Loucy (cell line): ENCODE data around the gene ST3GAL2.

Source experiments
- H2AFZ ChIP-seq: fragments of 200-600 bp; sonication (generic); 2 replicates; pipeline ENCODE4 v1.6.0; 2016; ENCODE audit warnings: antibody characterized with exemption, mild to moderate bottlenecking, low read length, moderate library complexity
- H3F3A ChIP-seq: fragments of 200-600 bp; 2 replicates; pipeline ENCODE4 v1.6.0; 2016; ENCODE audit warnings: antibody characterized with exemption, low read depth, mild to moderate bottlenecking
- H3K27me3 ChIP-seq: fragments of 200-600 bp; sonication (generic); 2 replicates; pipeline ENCODE4 v1.6.1; 2014; ENCODE audit warnings: low read length, mild to moderate bottlenecking; ENCODE audit not compliant: insufficient read depth, poor library complexity, severe bottlenecking
- H3K36me3 ChIP-seq: fragments of 200-600 bp; sonication (generic); 2 replicates; pipeline ENCODE4 v1.6.1; 2016; ENCODE audit warnings: low read length; ENCODE audit not compliant: insufficient read depth
- H3K4me1 ChIP-seq: fragments of 200-600 bp; sonication (generic); 2 replicates; pipeline ENCODE4 v1.5.1; 2014; ENCODE audit warnings: low read length, mild to moderate bottlenecking; ENCODE audit not compliant: insufficient read depth, poor library complexity, severe bottlenecking
- H3K4me2 ChIP-seq: fragments of 200-600 bp; sonication (generic); 2 replicates; pipeline ENCODE4 v1.6.0; 2014; ENCODE audit warnings: antibody characterized with exemption, low read length, low read depth, mild to moderate bottlenecking; ENCODE audit not compliant: poor library complexity, severe bottlenecking
- H3K4me3 ChIP-seq: fragments of 200-600 bp; sonication (generic); 2 replicates; pipeline ENCODE4 v1.5.1; 2014; ENCODE audit warnings: low read length, mild to moderate bottlenecking, mixed read lengths; ENCODE audit not compliant: poor library complexity, severe bottlenecking
- H3K79me2 ChIP-seq: fragments of 200-600 bp; sonication (generic); 2 replicates; pipeline ENCODE4 v1.6.1; 2014; ENCODE audit warnings: low read length; ENCODE audit not compliant: insufficient read depth
- H3K9ac ChIP-seq: fragments of 200-600 bp; sonication (generic); 2 replicates; pipeline ENCODE4 v1.6.0; 2014; ENCODE audit warnings: mild to moderate bottlenecking, low read depth, low read length, moderate library complexity; ENCODE audit not compliant: poor library complexity, severe bottlenecking
- H3K9me2 ChIP-seq: fragments of 200-600 bp; sonication (generic); replicated peaks from 2 replicates; pipeline ENCODE4 v1.6.1; 2016; ENCODE audit warnings: low read depth, low read length, mixed read lengths
- H3K9me3 ChIP-seq: fragments of 200-600 bp; sonication (generic); 2 replicates; pipeline ENCODE4 v1.6.1; 2014; ENCODE audit warnings: mild to moderate bottlenecking, antibody characterized with exemption, low read length, low read depth; ENCODE audit not compliant: insufficient read depth
- H4K20me1 ChIP-seq: fragments of 200-600 bp; sonication (generic); 2 replicates; pipeline ENCODE4 v1.6.0; 2014; ENCODE audit warnings: antibody characterized with exemption, low read length, mild to moderate bottlenecking; ENCODE audit not compliant: insufficient read depth, poor library complexity, severe bottlenecking
- CTCF ChIP-seq: fragments of 200-600 bp; sonication (generic); conservative IDR thresholded peaks from 2 replicates; pipeline ENCODE4 v1.5.1; 2014; ENCODE audit warnings: mild to moderate bottlenecking, antibody characterized with exemption, low read length
- EZH2phosphoT487 ChIP-seq: fragments of 200-600 bp; IDR thresholded peaks from 2 replicates; pipeline ENCODE4 v1.6.1; 2018; ENCODE audit warnings: antibody characterized with exemption, mild to moderate bottlenecking, moderate library complexity, borderline replicate concordance

The ST3GAL2 gene

DNA sequence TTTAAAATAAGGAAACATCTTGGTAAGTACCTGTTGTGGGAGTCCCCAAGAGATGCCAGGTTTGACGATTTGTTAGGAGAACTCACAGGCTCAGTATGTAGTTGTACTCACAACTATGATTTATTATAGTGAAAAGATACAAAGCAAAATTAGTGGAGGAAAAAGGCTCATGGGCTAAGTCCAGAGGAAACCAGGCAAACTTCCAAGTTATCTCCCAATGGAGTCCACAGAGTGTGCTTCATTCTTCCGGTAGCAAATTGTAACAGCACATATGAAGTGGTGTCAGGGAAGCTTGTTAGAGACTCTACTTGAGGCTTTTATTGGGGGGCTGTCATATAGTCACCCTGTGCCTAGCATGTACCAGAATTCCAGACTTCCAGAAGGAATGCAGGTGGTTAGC lies 89.9 kb downstream of the ST3GAL2 start:
- no peak for TF ChIP-seq CTCF
- TF ChIP-seq EZH2phosphoT487 = no peak
- no peaks in the 10 kb centered on the region for H3K9me2 ChIP-seq
- peak overlapping the region; percentile 33 for H3K4me2 ChIP-seq
- H4K20me1 ChIP-seq = peaks cover 12% of the 10 kb centered on the region
- H3K36me3 ChIP-seq = peaks cover 5% of the 10 kb centered on the region; the same call in 1 of the 2 replicates
- H2AFZ ChIP-seq = no peak overlapping the region
- H3F3A ChIP-seq = no peaks in the 10 kb centered on the region
- H3K27me3 ChIP-seq = no peaks in the 10 kb centered on the region
- H3K9ac ChIP-seq = peak overlapping the region; percentile 20
- H3K4me1 ChIP-seq = peaks cover 17% of the 10 kb centered on the region
- no peak overlapping the region for H3K4me3 ChIP-seq
- H3K79me2 ChIP-seq = peaks cover 46% of the 10 kb centered on the region
- H3K9me3 ChIP-seq = no peaks in the 10 kb centered on the region

DNA sequence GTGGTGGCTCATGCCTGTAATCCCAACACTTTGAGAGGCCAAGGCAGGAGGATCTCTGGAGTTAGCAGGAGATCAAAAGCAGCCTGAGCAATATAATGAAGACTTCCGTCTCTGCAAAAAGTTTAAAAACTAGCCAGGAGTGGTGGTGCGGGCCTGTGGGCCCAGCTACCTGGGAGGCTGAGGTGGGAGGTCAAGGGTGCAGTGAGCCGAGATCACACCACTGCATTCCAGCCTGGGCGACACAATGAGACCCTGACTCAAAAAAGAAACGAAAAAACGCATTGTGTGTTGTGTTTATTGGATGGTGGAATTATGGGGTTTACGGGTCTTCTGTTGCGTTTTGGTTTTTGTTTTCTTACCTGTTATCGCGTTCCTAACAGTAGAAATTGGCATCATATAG lies 93.1 kb downstream of the ST3GAL2 start:
- H3K79me2 ChIP-seq = peaks cover 46% of the 10 kb centered on the region
- H3K27me3 ChIP-seq = no peaks in the 10 kb centered on the region
- no peak for TF ChIP-seq CTCF
- no peak for TF ChIP-seq EZH2phosphoT487
- no peaks in the 10 kb centered on the region for H3K36me3 ChIP-seq
- peaks cover 12% of the 10 kb centered on the region for H4K20me1 ChIP-seq
- H3K9ac ChIP-seq = peak overlapping the region; percentile 97
- H2AFZ ChIP-seq = no peak overlapping the region; the same call in 1 of the 2 replicates
- peaks cover 17% of the 10 kb centered on the region for H3K4me1 ChIP-seq
- H3K9me2 ChIP-seq = no peaks in the 10 kb centered on the region
- H3K4me2 ChIP-seq = peak overlapping the region; percentile 95
- H3K9me3 ChIP-seq = no peaks in the 10 kb centered on the region
- peak overlapping the region; percentile 98 for H3K4me3 ChIP-seq
- no peaks in the 10 kb centered on the region for H3F3A ChIP-seq

GRCh38 chr16:70342016-70342415 lies 96.9 kb downstream of the ST3GAL2 start:
- no peaks in the 10 kb centered on the region for H3F3A ChIP-seq
- no peak overlapping the region for H2AFZ ChIP-seq
- no peaks in the 10 kb centered on the region for H3K9me3 ChIP-seq
- no peaks in the 10 kb centered on the region for H3K27me3 ChIP-seq
- H3K4me3 ChIP-seq = no peak overlapping the region
- peaks cover 16% of the 10 kb centered on the region for H3K79me2 ChIP-seq
- H3K36me3 ChIP-seq = no peaks in the 10 kb centered on the region
- no peak overlapping the region for H3K9ac ChIP-seq
- peaks cover 8% of the 10 kb centered on the region for H3K4me1 ChIP-seq
- no peaks in the 10 kb centered on the region for H3K9me2 ChIP-seq
- H4K20me1 ChIP-seq = peaks cover 2% of the 10 kb centered on the region
- TF ChIP-seq CTCF (no peak), EZH2phosphoT487 (no peak)
- H3K4me2 ChIP-seq = no peak overlapping the region
